ENCODE data around the gene BCL7C.

GRCh38 chr16:30914830-30915229 is 21.0 kb upstream of the BCL7C start:
- TF ChIP-seq CTCF (IDR thresholded peaks at IDR 0.05; ENCODE audit: low read length), result no peak
- TF ChIP-seq EZH2 (optimal IDR thresholded peaks at IDR 0.05; ENCODE audit: low read depth, low read length), result no peak

Measured in MM.1S (cell line).